Forelimb muscle (tissue), 1 donor: ENCODE results near the gene VSIR. TPM values are rescaled to one million over a fixed set of nuclear protein-coding genes. Genes with fewer than 3 reads are reported as not detected.

ENCODE experiments used
- polyA plus RNA-seq: library from polyadenylated mRNA; unstranded; fragments of 120-200 nt; gene quantifications from one replicate; pipeline ENCODE4 v1.2.1, GENCODE V29; 2013; ENCODE audit not compliant: insufficient read length

VSIR gene
- polyA plus RNA-seq, 1 donor: 28.5 TPM

Other genes with a start within 250 kb of the VSIR start
- gene C10orf105, start 53.7 kb downstream of the VSIR start, polyA plus RNA-seq: 0.06 TPM
- 450 TPM for gene PSAP, start 77.7 kb upstream of the VSIR start, polyA plus RNA-seq
- gene CHST3, start 190.9 kb upstream of the VSIR start, polyA plus RNA-seq: 12.4 TPM